GM10847 (cell line): ENCODE measurements around the gene CHRNA7.

Experiments used
- POLR2A ChIP-seq: IDR thresholded peaks from 2 replicates; pipeline ENCODE4 v1.6.1; 2011; ENCODE audit not compliant: insufficient read length; ENCODE audit errors: extremely low read depth

CHRNA7 gene

DNA sequence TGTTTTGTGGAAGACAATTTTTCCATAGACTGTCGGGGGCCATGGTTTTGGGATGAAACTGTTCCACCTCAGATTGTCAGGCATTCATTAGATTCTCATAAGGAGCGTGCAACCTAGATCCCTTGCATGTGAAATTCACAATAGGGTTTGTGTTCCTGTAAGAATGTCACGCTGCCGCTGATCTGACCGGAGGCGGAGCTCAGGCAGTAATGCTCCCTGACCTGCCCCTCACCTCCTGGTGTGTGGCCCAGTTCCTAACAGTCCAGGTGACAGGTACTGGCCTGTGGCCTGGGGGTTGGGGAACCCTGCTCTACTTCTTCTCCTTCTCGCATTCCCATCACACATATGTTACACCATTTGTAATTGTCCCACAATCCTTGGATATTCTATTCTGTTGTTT lies 11.0 kb downstream of the CHRNA7 start:
- TF ChIP-seq POLR2A, result no peak

DNA sequence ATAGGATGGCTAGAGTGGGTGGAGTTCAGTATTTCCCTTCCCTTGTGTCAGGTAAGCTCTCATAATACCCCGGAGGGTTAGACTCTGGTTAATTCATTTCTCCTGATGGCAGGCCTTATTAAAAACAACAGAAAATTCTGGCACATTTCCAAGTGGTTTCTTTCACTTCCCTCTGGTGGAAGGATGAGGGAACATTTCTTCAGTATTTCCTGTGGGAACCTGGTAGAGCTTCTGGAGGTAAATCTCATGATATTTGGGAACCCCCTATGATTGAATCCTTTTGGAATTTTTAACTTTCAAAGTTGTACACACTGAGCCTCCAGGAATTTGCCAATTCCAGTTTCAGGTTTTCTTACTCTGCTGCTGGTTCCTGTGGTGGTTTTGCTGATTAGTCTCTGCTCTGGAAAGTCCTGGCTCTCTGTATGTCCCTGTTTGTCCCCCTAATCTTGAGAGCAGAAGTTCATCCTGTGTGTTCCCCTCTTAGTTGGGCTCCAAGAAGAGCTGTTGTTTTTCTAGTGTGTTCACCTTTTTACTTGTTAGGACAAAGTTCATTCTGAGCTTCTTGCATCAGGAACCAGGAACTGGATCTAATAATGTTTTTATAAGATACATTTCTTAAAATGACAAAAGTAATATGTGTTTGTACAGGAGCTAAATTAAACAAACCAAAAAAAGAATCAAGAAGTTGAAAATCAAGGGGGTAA lies 12.1 kb downstream of the CHRNA7 start:
- no peak for TF ChIP-seq POLR2A

DNA sequence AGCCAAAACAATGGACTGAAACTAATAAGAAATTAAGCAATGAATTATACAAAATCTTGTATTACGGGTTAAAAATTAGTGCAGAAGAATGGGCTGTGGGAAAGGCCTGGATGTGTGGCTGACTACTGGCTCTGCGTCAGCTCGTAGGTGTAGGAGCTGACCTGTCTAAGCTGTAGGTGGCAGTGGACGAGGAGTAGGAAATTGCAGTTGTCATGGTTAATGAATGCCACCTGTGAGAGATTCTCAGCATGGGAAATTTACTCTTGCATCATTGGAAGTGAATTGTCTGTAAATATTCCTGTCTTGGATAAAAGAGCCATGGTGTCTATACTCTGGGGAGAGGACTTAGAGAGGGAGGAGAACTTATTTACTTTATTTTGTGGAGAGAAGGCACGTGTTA lies 23.4 kb downstream of the CHRNA7 start:
- no peak for TF ChIP-seq POLR2A

DNA sequence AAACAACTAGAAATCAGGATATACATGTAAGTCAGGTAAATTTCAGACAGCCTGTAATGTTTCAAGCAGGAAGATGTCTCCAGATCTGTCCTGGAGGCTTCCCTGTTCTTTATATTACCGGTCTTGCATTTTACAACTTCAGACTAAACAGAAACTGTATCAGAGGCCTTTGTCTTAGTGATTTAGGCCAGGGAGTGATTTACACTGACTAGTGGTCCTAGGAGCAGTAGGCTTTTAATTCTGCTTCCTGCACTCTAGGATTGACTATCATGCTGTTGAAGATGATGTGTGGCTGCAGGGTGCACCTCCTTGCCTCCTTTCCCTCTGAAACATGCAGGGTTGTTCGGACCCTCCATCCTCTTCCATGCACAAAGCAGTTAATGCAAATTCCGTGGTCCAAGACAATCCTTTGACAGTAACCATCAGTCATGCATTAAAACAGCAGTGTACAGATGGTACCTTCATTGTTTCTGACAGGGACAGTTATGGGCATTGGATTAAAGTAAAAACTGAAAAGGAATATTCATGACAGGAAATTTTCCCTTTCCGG lies 27.6 kb downstream of the CHRNA7 start:
- no peak for TF ChIP-seq POLR2A

DNA sequence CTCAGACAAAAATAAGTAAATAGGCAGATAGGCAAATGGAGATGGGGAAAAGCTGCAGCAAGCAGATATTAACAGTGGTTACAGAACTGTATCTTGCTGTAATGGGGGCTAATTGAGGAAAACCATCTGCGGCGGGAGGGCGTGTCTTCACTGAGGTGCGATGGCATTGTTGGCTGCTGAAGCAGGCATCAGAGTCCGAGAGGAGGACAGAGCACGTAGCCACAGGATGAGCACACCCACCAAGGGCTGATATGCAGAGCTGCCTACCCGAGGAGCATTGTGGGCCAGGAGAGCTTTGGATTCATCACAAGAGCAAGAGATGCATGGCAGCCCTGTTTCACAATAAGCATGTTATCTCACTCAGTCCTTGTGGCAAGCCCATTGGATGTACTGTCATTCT lies 30.4 kb downstream of the CHRNA7 start:
- no peak for TF ChIP-seq POLR2A

DNA sequence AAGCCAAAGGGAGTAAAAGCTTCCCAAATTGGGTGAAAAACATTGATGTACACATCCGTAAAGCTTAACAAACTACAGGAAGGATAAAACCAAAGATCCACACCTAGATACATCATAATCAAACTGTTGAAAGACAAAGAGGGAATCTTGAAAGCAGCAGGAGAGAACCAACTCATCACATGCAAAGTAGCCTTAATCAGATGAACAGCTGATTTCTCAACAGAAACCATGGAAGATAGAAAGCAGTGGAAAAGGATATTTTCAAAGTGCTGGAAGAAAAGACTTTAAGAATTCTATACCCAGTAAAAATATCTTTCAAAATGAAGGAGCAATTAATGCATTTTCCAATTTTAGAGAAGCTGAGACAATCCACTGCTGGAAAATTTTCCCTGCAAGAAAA lies 36.8 kb downstream of the CHRNA7 start:
- TF ChIP-seq POLR2A, result no peak

DNA sequence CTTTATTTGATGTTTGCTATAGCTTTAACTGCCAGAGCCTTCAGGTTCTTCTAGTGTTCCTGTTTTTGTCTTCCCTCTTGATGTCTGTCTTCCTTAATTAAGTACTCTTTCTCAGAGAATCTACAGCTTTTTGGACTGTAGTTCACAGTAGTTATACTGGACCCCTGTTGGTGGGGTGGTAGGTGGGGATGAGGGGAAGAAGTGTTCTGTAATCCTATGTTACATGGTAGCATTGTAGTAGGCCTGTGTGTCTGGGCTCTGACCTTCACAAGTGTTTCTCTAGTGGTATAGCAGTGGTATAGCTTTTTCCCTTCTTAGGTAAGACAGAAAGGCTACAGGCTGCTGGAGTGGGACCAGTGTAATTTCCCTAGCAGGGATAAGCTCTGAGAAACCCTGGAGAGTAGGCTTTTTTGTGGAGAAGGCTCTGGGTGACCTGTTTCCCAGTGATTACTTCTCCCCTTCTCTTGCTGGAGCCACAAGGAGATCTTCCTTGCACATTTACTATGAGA lies 59.6 kb downstream of the CHRNA7 start:
- no peak for TF ChIP-seq POLR2A

DNA sequence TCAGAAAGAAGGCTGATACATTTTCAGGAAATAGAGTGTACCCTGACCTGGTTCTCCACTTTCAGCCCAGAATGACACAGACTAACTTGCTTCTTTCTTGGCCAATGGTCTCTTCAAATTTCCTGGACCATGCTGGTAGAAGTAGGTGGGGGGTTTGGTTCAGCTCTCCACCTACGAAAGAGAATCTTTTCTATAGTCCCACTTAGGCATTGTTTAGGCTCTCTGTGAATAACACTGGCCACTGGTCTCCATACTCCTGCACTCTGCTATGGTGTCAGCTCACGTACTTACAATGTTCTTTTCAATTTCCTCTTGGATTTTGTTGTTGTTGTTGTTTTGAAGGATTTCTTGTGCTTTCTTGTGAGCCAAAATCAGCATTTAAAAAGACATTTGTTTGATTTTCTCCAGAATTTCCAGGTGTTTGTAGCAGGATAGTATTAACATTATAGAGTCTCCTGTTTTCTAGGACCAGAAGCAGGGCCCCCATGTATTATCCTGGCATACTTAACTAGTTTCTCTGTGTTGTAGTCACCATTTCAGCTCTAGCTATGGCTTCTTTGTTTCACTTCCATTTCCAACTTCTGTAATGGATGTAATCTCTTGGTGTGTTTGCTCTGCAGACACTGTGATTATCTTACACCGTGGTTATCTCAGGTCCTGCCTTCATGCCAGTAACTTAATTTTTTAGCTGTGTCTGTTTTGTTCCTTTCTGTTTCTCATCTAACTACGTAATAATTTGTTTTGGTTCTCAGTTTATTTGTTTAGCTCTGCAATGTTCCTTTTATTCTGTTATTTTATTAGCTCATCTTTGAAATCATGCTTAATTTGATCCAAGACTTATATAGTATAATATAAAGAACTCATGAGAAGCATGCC lies 61.4 kb downstream of the CHRNA7 start:
- TF ChIP-seq POLR2A, result no peak

DNA sequence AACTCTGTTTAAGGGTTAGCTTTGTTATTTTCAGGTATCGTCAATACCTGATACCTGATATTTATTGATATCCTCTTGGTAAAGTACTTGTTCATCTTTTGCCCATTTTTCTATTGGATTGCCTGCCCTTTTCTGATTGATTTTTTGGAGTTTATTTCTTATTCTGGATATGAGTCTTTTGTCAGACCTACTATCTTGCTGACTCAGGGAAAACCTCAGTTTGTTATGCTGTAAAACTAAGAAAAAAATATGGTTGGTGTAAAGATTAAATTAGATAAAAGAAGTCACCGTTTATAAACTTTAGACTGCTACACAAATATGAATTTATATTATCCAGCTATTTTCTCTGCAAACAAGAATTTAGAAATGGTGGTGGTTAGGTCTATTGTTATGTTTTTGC lies 65.9 kb downstream of the CHRNA7 start:
- TF ChIP-seq POLR2A, result no peak

DNA sequence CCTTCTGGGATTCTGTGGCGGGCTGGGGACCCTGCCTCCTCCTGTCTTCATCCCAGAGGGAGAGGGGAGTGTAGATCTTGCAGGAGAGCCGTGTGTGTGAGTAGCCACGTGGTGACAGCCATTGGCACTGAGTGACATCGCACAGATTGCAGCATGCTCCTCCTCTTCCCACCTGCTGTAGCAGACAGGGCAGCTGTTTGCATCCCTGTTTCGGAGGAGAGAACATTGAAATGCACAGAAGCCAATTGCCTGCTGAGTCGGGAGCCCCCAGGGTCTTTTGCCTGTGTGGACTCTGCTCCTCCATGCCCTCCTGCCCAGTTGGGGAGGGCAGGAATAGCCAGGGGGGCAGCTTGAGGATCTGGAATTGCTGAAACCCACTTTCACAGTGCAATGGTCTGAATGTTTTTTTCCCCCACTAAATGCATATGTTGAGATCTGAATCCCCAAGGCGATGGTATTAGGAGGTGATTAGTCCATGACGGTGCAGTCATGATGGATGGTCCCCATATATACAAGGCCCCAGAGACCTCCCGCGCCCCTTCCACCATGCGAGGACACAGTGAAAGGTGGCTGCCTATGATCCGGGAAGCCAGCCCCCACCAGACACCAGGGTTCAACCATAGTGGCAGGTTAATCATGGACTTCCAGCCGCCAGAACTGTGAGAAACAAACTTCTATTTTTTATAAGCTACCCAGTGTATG lies 66.8 kb downstream of the CHRNA7 start:
- no peak for TF ChIP-seq POLR2A

DNA sequence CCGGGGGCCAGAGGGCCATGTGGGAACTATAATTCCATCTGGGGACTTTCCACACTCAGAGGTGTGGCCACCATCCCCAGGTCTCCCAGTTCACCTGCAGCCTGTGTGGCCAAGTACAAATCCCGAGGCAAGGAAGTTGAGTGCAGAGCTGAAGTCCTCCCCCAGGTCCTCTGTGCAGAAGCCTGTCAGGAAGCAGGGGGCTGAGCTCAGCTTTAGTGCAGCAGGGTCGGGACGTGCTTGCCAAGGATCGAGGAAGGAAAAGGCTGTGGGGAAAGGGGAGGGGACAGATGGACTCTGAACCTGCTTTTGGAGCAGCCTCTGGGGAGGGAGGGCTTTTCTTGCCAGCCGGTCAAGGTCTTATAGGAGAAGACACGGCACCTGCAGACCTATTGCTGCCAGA lies 67.7 kb downstream of the CHRNA7 start:
- TF ChIP-seq POLR2A, result no peak

DNA sequence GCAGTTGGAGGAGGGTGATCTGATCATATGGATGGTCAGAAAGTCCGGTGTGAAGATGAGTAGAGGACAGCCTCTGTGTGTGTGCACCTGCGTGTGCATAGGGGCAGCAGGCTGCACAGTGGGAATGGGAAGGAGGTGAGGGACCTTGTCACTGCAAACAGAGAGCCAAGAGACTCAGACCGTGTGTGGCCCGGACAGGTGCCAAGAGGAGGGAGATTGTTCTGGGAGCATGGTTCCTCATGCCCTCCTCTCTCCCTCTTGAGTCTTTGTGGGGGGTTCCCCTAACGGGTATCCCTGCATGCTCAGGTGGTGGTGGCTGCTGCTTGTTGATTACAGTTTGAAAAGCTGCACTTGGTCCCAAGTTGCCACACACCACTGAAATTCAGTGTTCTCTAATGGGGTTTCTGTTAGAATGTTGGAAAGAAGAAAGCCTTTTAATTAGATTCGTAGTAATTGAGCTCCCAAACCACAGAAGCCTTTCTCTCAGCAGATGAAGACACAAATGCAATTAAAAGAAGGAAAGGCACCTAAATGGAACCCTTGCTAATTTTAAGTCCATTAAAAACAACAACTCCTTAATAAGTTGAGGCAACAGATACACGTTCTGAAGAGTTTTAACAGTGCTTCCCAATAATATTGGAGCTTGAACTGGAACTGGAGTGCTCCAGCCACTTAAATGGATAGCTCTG lies 68.9 kb downstream of the CHRNA7 start:
- no peak for TF ChIP-seq POLR2A

DNA sequence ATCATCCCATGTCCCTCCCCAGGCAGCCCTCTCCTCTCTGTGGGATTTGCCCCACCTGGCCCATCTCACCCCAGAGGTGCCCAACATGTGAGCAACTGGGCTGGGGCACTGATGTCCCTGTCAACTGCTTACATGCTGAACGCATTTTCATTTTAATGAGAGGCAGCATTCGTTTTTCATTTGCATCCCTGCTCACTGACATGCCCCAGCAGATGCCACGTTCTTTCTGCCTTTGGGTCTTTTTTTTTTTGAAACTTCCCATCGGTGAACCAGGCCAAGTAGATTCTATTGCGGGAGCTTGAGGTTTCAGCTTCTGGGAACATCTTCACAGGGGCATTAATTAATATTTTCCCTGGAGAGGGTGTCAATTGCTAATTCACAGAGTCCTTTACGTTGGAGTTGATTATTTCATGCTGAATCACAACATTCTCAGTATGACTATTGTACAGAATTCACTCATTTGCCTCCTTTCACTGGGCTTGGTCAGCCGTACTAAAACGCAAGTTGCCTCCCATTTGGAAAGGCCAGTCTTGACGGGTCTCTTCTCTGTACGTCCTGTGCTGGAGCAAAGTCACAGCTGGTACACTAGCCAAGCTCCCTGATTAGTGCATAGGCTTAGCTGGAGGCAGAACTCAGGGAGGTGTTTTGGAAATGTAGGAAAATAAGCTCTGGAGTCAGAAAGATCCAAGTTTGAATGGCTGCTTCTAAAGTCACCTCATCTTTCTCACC lies 69.8 kb downstream of the CHRNA7 start:
- no peak for TF ChIP-seq POLR2A
